Measurements from ENCODE around the gene TBCCD1.

DNA sequence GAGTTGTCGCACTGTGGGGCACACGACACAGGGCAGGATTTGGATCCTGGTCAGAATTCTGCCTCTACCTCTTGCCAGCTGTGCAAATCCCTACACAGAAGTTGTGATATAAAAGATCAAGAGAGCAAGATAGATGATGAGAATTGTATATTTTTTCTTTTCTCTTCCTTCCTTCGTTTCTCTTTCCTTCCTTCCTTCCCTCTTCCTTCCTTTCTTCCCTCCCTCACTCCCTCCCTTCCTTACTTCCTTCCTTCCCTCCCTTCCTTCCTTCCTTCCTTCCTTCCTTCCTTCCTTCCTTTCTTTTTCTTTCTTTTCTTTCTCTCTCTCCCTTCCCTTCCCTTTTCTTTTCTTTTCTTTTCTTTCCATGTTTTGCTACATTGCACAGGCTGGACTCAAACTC lies 33.8 kb upstream of the TBCCD1 start:
- TF ChIP-seq, protein P1, sequence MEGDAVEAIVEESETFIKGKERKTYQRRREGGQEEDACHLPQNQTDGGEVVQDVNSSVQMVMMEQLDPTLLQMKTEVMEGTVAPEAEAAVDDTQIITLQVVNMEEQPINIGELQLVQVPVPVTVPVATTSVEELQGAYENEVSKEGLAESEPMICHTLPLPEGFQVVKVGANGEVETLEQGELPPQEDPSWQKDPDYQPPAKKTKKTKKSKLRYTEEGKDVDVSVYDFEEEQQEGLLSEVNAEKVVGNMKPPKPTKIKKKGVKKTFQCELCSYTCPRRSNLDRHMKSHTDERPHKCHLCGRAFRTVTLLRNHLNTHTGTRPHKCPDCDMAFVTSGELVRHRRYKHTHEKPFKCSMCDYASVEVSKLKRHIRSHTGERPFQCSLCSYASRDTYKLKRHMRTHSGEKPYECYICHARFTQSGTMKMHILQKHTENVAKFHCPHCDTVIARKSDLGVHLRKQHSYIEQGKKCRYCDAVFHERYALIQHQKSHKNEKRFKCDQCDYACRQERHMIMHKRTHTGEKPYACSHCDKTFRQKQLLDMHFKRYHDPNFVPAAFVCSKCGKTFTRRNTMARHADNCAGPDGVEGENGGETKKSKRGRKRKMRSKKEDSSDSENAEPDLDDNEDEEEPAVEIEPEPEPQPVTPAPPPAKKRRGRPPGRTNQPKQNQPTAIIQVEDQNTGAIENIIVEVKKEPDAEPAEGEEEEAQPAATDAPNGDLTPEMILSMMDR (conservative IDR thresholded peaks at IDR 0.05): no peak
- TF ChIP-seq ZFX (IDR thresholded peaks at IDR 0.05): no peak

All from C4-2B (cell line).